ENCODE measurements around the gene PTCH1. TPM values are rescaled to one million over a fixed set of nuclear protein-coding genes. Genes with fewer than 3 reads are reported as not detected.

Gene PTCH1
- total RNA-seq, 2 experiments from 2014 or later, result 5.0 to 6.1 TPM

GRCh38 chr9:95429096-95429495, 87.7 kb downstream of the PTCH1 start:
- CTCF ChIA-PET, result no interaction called here

GRCh38 chr9:95425910-95426551, 90.7 kb downstream of the PTCH1 start:
- peaks cover 10% of the 10 kb centered on the region for H3K4me1 Mint-ChIP-seq (ENCODE audit: low read depth)
- H3K9me3 Mint-ChIP-seq (ENCODE audit: insufficient read depth), result peaks cover 40% of the 10 kb centered on the region
- ATAC-seq, result no peak
- H3K36me3 Mint-ChIP-seq (ENCODE audit: low read depth), result peaks cover 22% of the 10 kb centered on the region
- H3K4me3 Mint-ChIP-seq, result peak overlapping the region; percentile 64
- POLR2A ChIA-PET, result no interaction called here
- CTCF ChIA-PET, result no interaction called here
- no peak for DNase-seq
- peaks cover 11% of the 10 kb centered on the region for H3K27me3 Mint-ChIP-seq (ENCODE audit: low read depth)
- no peak overlapping the region for H3K27ac Mint-ChIP-seq

More at GRCh38 chr9:95429096-95429495, 87.7 kb downstream of the PTCH1 start:
- Mint-ChIP-seq H3K36me3 (ENCODE audit: low read depth) (peaks cover 4% of the 10 kb centered on the region), H3K4me3 (no peak overlapping the region), H3K27ac (no peak overlapping the region), H3K9me3 (ENCODE audit: insufficient read depth) (peaks cover 22% of the 10 kb centered on the region), H3K27me3 (ENCODE audit: low read depth) (peaks cover 12% of the 10 kb centered on the region), H3K4me1 (ENCODE audit: low read depth) (peaks cover 10% of the 10 kb centered on the region)
- DNase-seq (no peak), ATAC-seq (no peak)
- POLR2A ChIA-PET, result no interaction called here

DNA sequence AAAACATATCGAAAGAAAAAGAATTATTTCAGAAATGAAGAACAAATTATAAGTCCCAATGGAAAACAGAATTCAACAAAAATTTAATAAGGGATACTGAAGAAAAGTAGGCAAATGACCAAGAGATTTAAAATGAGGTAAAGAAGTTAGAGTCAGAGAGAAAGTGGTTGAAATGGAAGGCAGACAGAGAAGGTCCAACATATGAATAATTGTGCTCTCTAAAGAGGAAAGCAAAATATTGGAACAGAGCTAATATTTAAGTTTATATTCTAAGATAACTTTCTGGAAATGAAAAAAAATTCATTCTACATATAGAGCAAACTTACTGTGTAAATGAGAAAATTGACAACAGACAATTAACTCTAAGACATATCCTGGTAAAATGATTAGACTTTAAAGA, 94.1 kb downstream of the PTCH1 start:
- ATAC-seq (no peak), DNase-seq (no peak)
- H3K4me3 Mint-ChIP-seq, result no peak overlapping the region
- POLR2A ChIA-PET, result no interaction called here
- H3K27me3 Mint-ChIP-seq (ENCODE audit: low read depth), result peaks cover 11% of the 10 kb centered on the region
- peaks cover 29% of the 10 kb centered on the region for H3K9me3 Mint-ChIP-seq (ENCODE audit: insufficient read depth)
- H3K4me1 Mint-ChIP-seq (ENCODE audit: low read depth), result peaks cover 10% of the 10 kb centered on the region
- peaks cover 18% of the 10 kb centered on the region for H3K36me3 Mint-ChIP-seq (ENCODE audit: low read depth)
- CTCF ChIA-PET, result no interaction called here
- no peak overlapping the region for H3K27ac Mint-ChIP-seq

GRCh38 chr9:95420518-95420917, 96.3 kb downstream of the PTCH1 start:
- CTCF ChIA-PET, result no interaction called here
- Mint-ChIP-seq H3K27me3 (ENCODE audit: low read depth) (peaks cover 11% of the 10 kb centered on the region), H3K27ac (no peak overlapping the region), H3K9me3 (ENCODE audit: insufficient read depth) (peaks cover 29% of the 10 kb centered on the region), H3K4me3 (no peak overlapping the region), H3K4me1 (ENCODE audit: low read depth) (peaks cover under 1% of the 10 kb centered on the region), H3K36me3 (ENCODE audit: low read depth) (peaks cover 18% of the 10 kb centered on the region)
- DNase-seq (no peak), ATAC-seq (no peak)
- POLR2A ChIA-PET, result interaction anchor here (0.5 kb wide), 1 partner anchor 29 kb away, joined by 3 read pairs; no protein-coding TSS in a partner anchor

DNA sequence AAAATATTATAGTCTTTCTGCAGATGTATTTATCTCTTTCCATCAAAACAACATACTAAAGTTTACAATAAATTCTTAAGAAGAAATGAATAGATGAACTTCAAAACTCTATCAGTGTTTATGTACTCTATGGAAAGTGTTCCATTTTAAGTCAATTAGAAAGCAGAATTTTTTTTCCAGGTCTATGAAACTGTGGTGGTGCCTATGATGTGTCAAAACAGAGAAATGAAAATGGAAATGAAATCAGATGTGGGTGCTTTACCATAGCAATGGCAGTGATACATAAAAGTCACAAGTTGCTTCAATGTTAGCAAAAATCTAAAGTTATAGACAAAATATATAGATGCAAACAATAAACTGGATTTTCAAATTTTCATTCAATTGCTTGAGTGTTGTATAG, 97.3 kb downstream of the PTCH1 start:
- Mint-ChIP-seq H3K4me1 (ENCODE audit: low read depth) (no peaks in the 10 kb centered on the region), H3K36me3 (ENCODE audit: low read depth) (peaks cover 18% of the 10 kb centered on the region), H3K4me3 (no peak overlapping the region), H3K9me3 (ENCODE audit: insufficient read depth) (peaks cover 25% of the 10 kb centered on the region), H3K27me3 (ENCODE audit: low read depth) (peaks cover 11% of the 10 kb centered on the region), H3K27ac (no peak overlapping the region)
- no peak for ATAC-seq
- ChIA-PET POLR2A (no interaction called here), CTCF (no interaction called here)
- no peak for DNase-seq

GRCh38 chr9:95415158-95415557, 101.6 kb downstream of the PTCH1 start:
- Mint-ChIP-seq H3K36me3 (ENCODE audit: low read depth) (no peaks in the 10 kb centered on the region), H3K9me3 (ENCODE audit: insufficient read depth) (no peaks in the 10 kb centered on the region), H3K27me3 (ENCODE audit: low read depth) (peaks cover 3% of the 10 kb centered on the region), H3K27ac (no peak overlapping the region), H3K4me3 (no peak overlapping the region), H3K4me1 (ENCODE audit: low read depth) (no peaks in the 10 kb centered on the region)
- CTCF ChIA-PET, result no interaction called here
- no peak for ATAC-seq
- no peak for DNase-seq
- POLR2A ChIA-PET, result no interaction called here

GRCh38 chr9:95413793-95414192, 103.0 kb downstream of the PTCH1 start:
- Mint-ChIP-seq H3K4me3 (no peak overlapping the region), H3K27me3 (ENCODE audit: low read depth) (peaks cover 3% of the 10 kb centered on the region), H3K36me3 (ENCODE audit: low read depth) (no peaks in the 10 kb centered on the region), H3K27ac (no peak overlapping the region), H3K4me1 (ENCODE audit: low read depth) (no peaks in the 10 kb centered on the region), H3K9me3 (ENCODE audit: insufficient read depth) (no peaks in the 10 kb centered on the region)
- CTCF ChIA-PET, result no interaction called here
- ATAC-seq (no peak), DNase-seq (no peak)
- POLR2A ChIA-PET, result no interaction called here

GRCh38 chr9:95411054-95411892, 105.5 kb downstream of the PTCH1 start:
- Mint-ChIP-seq H3K4me1 (ENCODE audit: low read depth) (no peaks in the 10 kb centered on the region), H3K9me3 (ENCODE audit: insufficient read depth) (no peaks in the 10 kb centered on the region), H3K27ac (no peak overlapping the region), H3K27me3 (ENCODE audit: low read depth) (peaks cover 7% of the 10 kb centered on the region), H3K4me3 (no peak overlapping the region), H3K36me3 (ENCODE audit: low read depth) (no peaks in the 10 kb centered on the region)
- DNase-seq (no peak), ATAC-seq (no peak)
- ChIA-PET CTCF (no interaction called here), POLR2A (no interaction called here)

- H3K4me3 Mint-ChIP-seq, result no peak overlapping the region
- H3K27ac Mint-ChIP-seq, result no peak overlapping the region
- H3K27me3 Mint-ChIP-seq (ENCODE audit: low read depth), result peaks cover 14% of the 10 kb centered on the region
- DNase-seq (no peak), ATAC-seq (no peak)
- CTCF ChIA-PET, result no interaction called here
- no peaks in the 10 kb centered on the region for H3K36me3 Mint-ChIP-seq (ENCODE audit: low read depth)
- H3K4me1 Mint-ChIP-seq (ENCODE audit: low read depth), result no peaks in the 10 kb centered on the region
- POLR2A ChIA-PET, result no interaction called here
- H3K9me3 Mint-ChIP-seq (ENCODE audit: insufficient read depth), result no peaks in the 10 kb centered on the region
Observed at GRCh38 chr9:95409650-95410426, 106.9 kb downstream of the PTCH1 start.

- no peaks in the 10 kb centered on the region for H3K36me3 Mint-ChIP-seq (ENCODE audit: low read depth)
Observed at GRCh38 chr9:95407524-95407923, 109.2 kb downstream of the PTCH1 start.

GRCh38 chr9:95406121-95406520, 110.7 kb downstream of the PTCH1 start:
- Mint-ChIP-seq H3K9me3 (ENCODE audit: insufficient read depth) (no peaks in the 10 kb centered on the region), H3K4me1 (ENCODE audit: low read depth) (no peaks in the 10 kb centered on the region), H3K27ac (no peak overlapping the region), H3K4me3 (no peak overlapping the region), H3K36me3 (ENCODE audit: low read depth) (no peaks in the 10 kb centered on the region), H3K27me3 (ENCODE audit: low read depth) (peaks cover 47% of the 10 kb centered on the region)
- DNase-seq, result no peak
- no peak for ATAC-seq
- ChIA-PET POLR2A (no interaction called here), CTCF (no interaction called here)

More at GRCh38 chr9:95407524-95407923, 109.2 kb downstream of the PTCH1 start:
- ATAC-seq (no peak), DNase-seq (no peak)
- Mint-ChIP-seq H3K4me1 (ENCODE audit: low read depth) (no peaks in the 10 kb centered on the region), H3K4me3 (no peak overlapping the region), H3K27me3 (ENCODE audit: low read depth) (peaks cover 35% of the 10 kb centered on the region), H3K27ac (no peak overlapping the region), H3K9me3 (ENCODE audit: insufficient read depth) (no peaks in the 10 kb centered on the region)
- CTCF ChIA-PET, result no interaction called here
- POLR2A ChIA-PET, result no interaction called here

- POLR2A ChIA-PET, result no interaction called here
- H3K4me3 Mint-ChIP-seq, result no peak overlapping the region
- CTCF ChIA-PET, result interaction anchor here (0.6 kb wide), 1 partner anchor 1058 kb away, joined by 3 read pairs; no protein-coding TSS in a partner anchor
- H3K27me3 Mint-ChIP-seq (ENCODE audit: low read depth), result peaks cover 44% of the 10 kb centered on the region
- H3K9me3 Mint-ChIP-seq (ENCODE audit: insufficient read depth), result no peaks in the 10 kb centered on the region
- DNase-seq, result no peak
- no peak for ATAC-seq
- peaks cover 2% of the 10 kb centered on the region for H3K36me3 Mint-ChIP-seq (ENCODE audit: low read depth)
- no peak overlapping the region for H3K27ac Mint-ChIP-seq
- no peaks in the 10 kb centered on the region for H3K4me1 Mint-ChIP-seq (ENCODE audit: low read depth)
Observed at GRCh38 chr9:95399261-95399660, 117.5 kb downstream of the PTCH1 start.

Data from activated CD8-positive, alpha-beta T cell treated with anti-CD3 and anti-CD28 coated beads, Interleukin-2, amount 10 ng/mL, durations not matched to agents 7 days and 5 days (primary cell).